Esophagus (tissue), 2 donors: Measurements from ENCODE around the gene KCNQ2. TPM values are rescaled to one million over a fixed set of nuclear protein-coding genes. Genes with fewer than 3 reads are reported as not detected.

Experiments
- H3K27ac ChIP-seq, 2 donors: one replicate each; pipeline ENCODE4 v1.5.1; 2013; ENCODE audit warnings: low read depth in 2 of 2, mild to moderate bottlenecking in 2 of 2, inconsistent platforms in 1 of 2, low read length in 1 of 2, moderate library complexity in 1 of 2
- H3K27me3 ChIP-seq, 2 donors: one replicate each; pipeline ENCODE4 v1.6.1; 2013; ENCODE audit warnings: low read length in 2 of 2, control low read depth in 1 of 2, mild to moderate bottlenecking in 1 of 2; ENCODE audit not compliant: insufficient read depth in 2 of 2, control insufficient read depth in 1 of 2
- H3K36me3 ChIP-seq, 2 donors: one replicate each; pipeline ENCODE4 v1.6.1; 2013; ENCODE audit warnings: low read length in 1 of 2; ENCODE audit not compliant: control insufficient read depth in 2 of 2, insufficient read depth in 2 of 2
- H3K4me1 ChIP-seq, 2 donors: one replicate each; pipeline ENCODE4 v1.6.1; 2013; ENCODE audit warnings: low read length in 1 of 2; ENCODE audit not compliant: control insufficient read depth in 2 of 2, insufficient read depth in 2 of 2
- H3K4me3 ChIP-seq, 2 donors: one replicate each; pipeline ENCODE4 v1.5.1; 2013; ENCODE audit warnings: low read length in 2 of 2, mild to moderate bottlenecking in 2 of 2, low read depth in 1 of 2, moderate library complexity in 1 of 2
- H3K9me3 ChIP-seq, 2 donors: one replicate each; pipeline ENCODE4 v1.6.1; 2013; ENCODE audit warnings: mild to moderate bottlenecking in 2 of 2, low read depth in 1 of 2, low read length in 1 of 2, moderate library complexity in 1 of 2; ENCODE audit not compliant: control insufficient read depth in 2 of 2, insufficient read depth in 1 of 2
- WGBS, 2 donors: extraction: QIAGEN DNeasy Blood & Tissue Kit; methylation state at CpG; one replicate each; pipeline ENCODE4 v1.1.7; 2013; 5-methylcytosine and 5-hydroxymethylcytosine counted together
- polyA plus RNA-seq, 2 donors: library from polyadenylated mRNA; stranded (reverse); fragments of 200-250 nt; gene quantifications; one replicate each; pipeline ENCODE4 v1.2.3, GENCODE V29; 2013
- donor health status: healthy with polysubstance abuse.
- donor health status: Bipolar disorder and iron deficiency.

Gene KCNQ2
- polyA plus RNA-seq, 2 donors = 0.01 to 0.06 TPM

DNA sequence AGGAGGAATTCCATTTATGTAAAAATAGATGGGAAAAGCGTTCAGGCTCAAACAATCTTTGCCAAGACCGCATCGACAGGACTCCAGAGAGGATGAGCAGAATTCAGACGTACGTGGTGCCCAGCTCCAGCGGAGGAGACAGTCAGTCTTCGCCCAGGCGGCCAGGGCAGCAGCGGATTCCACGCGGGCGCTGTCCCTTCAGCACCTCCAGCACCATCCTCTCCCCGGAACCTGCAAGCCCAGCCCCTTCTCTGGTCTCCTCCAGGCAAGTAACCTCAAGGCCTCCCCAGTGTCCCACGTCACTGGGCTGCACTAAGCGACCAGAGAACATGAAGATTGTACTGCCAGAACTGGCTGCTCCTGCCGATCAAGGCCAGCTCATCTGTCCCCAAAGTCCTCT is 2.8 kb upstream of the KCNQ2 start:
- no peak overlapping the region for H3K27ac ChIP-seq
- WGBS, 2 donors = 11 to 13% methylated on average over 16 of the region's 16 CpGs
- H3K4me3 ChIP-seq = no peak overlapping the region
- peaks cover 6 to 27% of the 10 kb centered on the region in 2 donors for H3K27me3 ChIP-seq
- no peaks in the 10 kb centered on the region for H3K36me3 ChIP-seq
- H3K4me1 ChIP-seq = peaks cover 7 to 10% of the 10 kb centered on the region in 2 donors
- no peaks in the 10 kb centered on the region for H3K9me3 ChIP-seq

GRCh38 chr20:63473555-63474449 is 1.3 kb upstream of the KCNQ2 start:
- no peak overlapping the region for H3K27ac ChIP-seq
- H3K9me3 ChIP-seq = no peaks in the 10 kb centered on the region
- H3K4me3 ChIP-seq = no peak overlapping the region
- peaks cover 7 to 10% of the 10 kb centered on the region in 2 donors for H3K4me1 ChIP-seq
- H3K36me3 ChIP-seq = no peaks in the 10 kb centered on the region
- WGBS, 2 donors = 30 to 34% methylated on average over 30 of the region's 30 CpGs
- H3K27me3 ChIP-seq = peaks cover 6 to 28% of the 10 kb centered on the region in 2 donors

DNA sequence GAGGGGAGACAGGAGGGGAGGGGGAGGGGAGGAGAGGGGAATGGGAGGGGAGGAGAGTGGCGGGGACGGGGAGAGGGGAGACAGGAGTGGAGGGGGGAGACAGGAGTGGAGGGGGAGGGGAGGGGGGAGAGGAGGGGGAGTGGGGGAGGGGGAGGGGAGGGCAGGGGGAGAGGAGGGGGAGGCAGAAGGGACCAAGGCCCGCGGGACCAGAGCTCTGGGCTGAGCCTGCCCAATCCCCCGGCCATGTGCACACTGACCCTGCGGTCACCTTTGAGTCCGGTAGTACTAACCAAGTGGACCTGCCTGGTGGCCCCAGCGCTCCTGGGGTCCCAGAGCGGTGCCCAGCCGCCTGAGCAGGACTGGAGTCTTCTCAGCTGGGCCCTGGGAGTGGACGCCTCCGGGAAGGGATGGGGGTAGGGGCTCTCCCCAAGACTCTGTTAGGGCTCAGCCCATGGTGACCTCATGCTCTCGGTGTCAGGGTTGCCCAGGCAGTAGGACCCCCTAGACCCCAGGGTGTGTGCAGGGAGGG is 471 bp upstream of the KCNQ2 start:
- Histone ChIP-seq H3K4me1 (peaks cover 7 to 10% of the 10 kb centered on the region in 2 donors), H3K4me3 (no peak overlapping the region), H3K27ac (no peak overlapping the region), H3K27me3 (peaks cover 6 to 26% of the 10 kb centered on the region in 2 donors), H3K9me3 (no peaks in the 10 kb centered on the region), H3K36me3 (no peaks in the 10 kb centered on the region)
- 50 to 53% methylated on average over 11 of the region's 13 CpGs for WGBS, 2 donors

DNA sequence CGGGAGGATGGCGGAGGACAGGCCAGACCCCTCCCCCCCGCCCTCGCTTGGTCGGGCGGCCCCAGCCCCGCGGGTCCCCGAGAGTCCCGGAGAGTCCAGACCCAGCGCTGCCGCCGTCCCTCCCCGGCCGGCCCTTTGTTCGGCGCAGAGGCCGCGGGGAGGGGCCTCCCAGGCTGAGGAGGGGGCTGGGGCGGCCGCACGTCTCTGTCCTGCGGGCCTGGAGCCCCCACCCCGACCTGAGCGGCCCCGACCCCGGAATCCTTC is 806 bp downstream of the KCNQ2 start:
- Histone ChIP-seq H3K27ac (no peak overlapping the region), H3K4me1 (peaks cover 7 to 10% of the 10 kb centered on the region in 2 donors), H3K9me3 (no peaks in the 10 kb centered on the region), H3K4me3 (no peak overlapping the region), H3K36me3 (no peaks in the 10 kb centered on the region), H3K27me3 (peaks cover 6 to 26% of the 10 kb centered on the region in 2 donors)
- WGBS, 2 donors = 2 to 4% methylated on average over 8 to 27 of the region's 27 CpGs

DNA sequence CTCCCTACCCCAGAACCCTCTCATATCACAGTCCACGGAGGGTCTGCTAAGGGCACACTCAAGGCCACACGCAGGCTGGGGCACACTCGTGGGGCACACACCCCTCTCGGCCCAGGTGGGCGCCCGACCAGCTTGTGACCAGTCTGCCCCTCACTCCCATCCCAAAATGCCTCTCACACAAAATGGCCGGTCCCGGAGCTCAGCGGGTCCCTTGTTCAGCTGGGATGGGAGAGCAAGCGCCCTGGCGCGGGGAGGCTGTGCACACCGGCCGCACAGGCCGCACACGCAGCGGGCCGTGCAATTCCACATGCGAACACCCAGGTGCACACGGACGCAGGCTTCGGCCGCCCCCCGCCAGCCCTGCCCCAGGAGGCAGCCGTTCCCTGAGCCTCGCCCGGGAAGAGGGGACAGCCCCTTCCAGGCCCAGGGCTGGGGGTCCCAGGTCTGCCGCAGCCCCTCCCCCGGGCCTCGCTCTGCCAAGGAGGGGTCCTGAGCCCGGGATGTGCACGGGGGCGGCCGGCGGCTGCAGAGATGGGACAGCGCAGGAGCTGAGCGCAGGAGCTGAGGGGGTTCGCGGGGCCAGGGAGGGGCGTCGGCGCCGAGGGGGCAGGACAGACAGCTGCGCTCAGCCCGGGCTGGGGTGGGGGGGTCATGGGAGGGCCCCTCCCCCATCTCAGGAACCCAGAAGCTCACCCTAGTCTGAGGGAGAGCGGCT is 1.3 kb downstream of the KCNQ2 start:
- Histone ChIP-seq H3K4me1 (peaks cover 7 to 10% of the 10 kb centered on the region in 2 donors), H3K4me3 (no peak overlapping the region), H3K36me3 (no peaks in the 10 kb centered on the region), H3K9me3 (no peaks in the 10 kb centered on the region), H3K27me3 (peaks cover 6 to 26% of the 10 kb centered on the region in 2 donors), H3K27ac (no peak overlapping the region)
- WGBS, 2 donors = 13% methylated on average over 34 to 45 of the region's 46 CpGs

DNA sequence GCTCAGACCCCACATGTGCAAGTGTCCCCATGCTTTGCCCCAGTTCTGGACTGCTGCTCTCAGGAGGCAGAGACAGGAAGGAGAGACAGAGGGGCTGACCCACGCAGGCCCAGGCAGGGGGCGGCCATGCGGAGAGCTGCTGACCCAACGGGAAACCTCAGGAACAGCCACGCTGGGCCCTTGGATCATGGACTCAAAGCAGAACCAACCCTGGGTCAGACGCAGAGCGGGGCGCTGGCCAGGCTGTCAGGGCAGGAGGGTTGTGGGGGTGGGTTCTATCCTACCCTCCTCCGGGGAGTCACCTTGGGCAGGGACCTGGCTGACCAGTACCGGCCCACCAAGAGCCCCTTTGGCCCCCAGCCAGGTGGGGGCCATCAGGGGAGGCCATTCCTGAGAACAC is 2.0 kb downstream of the KCNQ2 start:
- Histone ChIP-seq H3K4me1 (peaks cover 7 to 10% of the 10 kb centered on the region in 2 donors), H3K36me3 (no peaks in the 10 kb centered on the region), H3K27ac (no peak overlapping the region), H3K9me3 (no peaks in the 10 kb centered on the region), H3K27me3 (peaks cover 6 to 26% of the 10 kb centered on the region in 2 donors), H3K4me3 (no peak overlapping the region)
- WGBS, 2 donors = 67 to 69% methylated on average over 10 of the region's 10 CpGs

DNA sequence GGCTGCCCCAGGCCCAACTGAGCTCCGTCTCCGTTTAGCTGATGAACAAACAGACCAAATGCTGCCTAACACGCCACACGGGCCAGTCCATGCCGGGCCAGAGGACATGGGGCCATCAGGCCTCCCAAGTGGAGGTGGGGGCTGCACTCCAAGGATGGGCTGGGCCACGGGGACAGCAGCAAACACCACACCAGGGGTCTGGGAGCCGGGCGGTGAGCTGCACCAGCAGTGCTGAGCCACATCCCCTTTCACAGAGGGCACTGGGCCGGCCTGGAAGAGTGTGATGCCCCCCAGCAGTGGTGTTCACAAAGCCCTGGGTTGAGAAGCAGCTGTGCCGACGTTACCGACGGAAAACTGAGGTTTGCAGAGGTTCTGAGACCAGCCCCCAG is 2.7 kb downstream of the KCNQ2 start:
- H3K9me3 ChIP-seq = no peaks in the 10 kb centered on the region
- 62 to 70% methylated on average over 13 of the region's 13 CpGs for WGBS, 2 donors
- peaks cover 7 to 10% of the 10 kb centered on the region in 2 donors for H3K4me1 ChIP-seq
- H3K36me3 ChIP-seq = no peaks in the 10 kb centered on the region
- no peak overlapping the region for H3K4me3 ChIP-seq
- H3K27ac ChIP-seq = no peak overlapping the region
- H3K27me3 ChIP-seq = peaks cover 6 to 24% of the 10 kb centered on the region in 2 donors

DNA sequence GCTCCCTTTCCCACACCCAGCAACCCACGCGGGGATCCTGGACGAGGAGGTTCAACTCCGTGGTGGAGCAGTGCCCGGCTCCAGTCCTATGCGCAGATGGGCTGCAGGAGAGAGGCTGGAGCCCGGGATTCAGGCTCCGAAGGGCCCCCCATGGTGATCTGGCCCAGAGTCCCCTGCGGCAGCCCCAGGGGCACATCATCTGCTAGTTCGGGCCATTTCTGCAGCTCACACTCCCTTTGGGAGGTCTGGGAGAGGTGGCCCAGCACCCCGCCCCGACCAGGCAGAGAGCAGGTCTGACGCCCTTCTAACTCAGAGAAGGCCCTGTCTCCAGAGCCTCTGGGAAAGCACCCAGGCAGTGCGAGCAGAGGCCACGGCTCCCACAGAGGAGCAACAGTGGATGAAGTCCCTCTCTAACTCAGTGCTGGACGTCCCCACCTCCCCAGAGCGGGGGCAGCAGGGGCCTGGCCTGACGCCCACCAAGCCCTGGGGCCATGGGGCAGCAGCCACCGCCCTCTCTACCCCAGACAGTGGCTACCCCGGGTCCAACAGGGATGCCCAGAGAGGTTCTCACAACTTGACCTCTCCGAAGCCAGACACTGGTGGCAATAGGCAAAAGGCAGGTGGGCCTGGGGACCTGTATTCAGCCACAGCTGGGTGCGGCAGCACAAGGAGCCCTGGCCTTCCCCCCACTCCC is 3.3 kb downstream of the KCNQ2 start:
- H3K36me3 ChIP-seq = no peaks in the 10 kb centered on the region
- H3K4me1 ChIP-seq = peaks cover 7 to 10% of the 10 kb centered on the region in 2 donors
- 67 to 73% methylated on average over 21 to 22 of the region's 22 CpGs for WGBS, 2 donors
- H3K9me3 ChIP-seq = no peaks in the 10 kb centered on the region
- H3K27ac ChIP-seq = no peak overlapping the region
- peaks cover 6 to 22% of the 10 kb centered on the region in 2 donors for H3K27me3 ChIP-seq
- H3K4me3 ChIP-seq = no peak overlapping the region

DNA sequence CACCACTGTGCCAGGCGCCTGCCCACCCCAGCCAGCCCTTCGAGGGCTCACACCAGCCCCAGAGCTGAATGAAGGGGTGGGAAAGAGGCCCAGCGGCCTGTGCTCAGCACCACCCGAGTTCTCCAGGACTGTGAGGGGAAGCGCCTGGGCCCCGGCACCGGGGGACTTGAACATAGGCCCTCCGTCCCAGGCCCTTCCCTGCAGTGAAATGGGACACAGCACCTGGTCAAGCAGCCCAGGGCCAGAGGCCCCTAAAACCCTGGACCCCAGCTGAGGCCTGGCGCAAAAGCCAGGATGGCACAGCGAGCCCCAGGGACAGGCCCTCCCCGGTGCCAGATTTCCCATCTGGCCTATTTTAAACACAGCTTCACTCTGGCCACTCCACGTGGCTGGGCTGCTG is 4.0 kb downstream of the KCNQ2 start:
- H3K27ac ChIP-seq = no peak overlapping the region
- peaks cover 6 to 20% of the 10 kb centered on the region in 2 donors for H3K27me3 ChIP-seq
- H3K36me3 ChIP-seq = no peaks in the 10 kb centered on the region
- 74% methylated on average over 11 to 12 of the region's 12 CpGs for WGBS, 2 donors
- H3K9me3 ChIP-seq = no peaks in the 10 kb centered on the region
- H3K4me3 ChIP-seq = no peak overlapping the region
- H3K4me1 ChIP-seq = peaks cover 6 to 7% of the 10 kb centered on the region in 2 donors
